GM11168 (cell line): ENCODE data around the gene TPH1.
"Not testable (repeated sequence)": the region's sequence is repeated elsewhere in the genome, so short reads cannot be mapped to it uniquely, and the experiment has no call there.

Experiments used
- in situ Hi-C: fragments of 300-500 bp; cut with MboI; formaldehyde crosslinking; loops from one replicate; pipeline ENCODE4 v1.12.0; 2022; ENCODE audit warnings: low sequenced_read_pairs; ENCODE audit not compliant: unreplicated experiment

Gene TPH1

GRCh38 chr11:18027475-18027874 is 18.6 kb downstream of the TPH1 start:
- in situ Hi-C loops: no loop called here

GRCh38 chr11:18022419-18022818 is 23.6 kb downstream of the TPH1 start:
- in situ Hi-C loops: no loop called here

- in situ Hi-C loops: no loop called here
These were observed 26.4 kb downstream of the TPH1 start for GRCh38 chr11:18019650-18020049.

- in situ Hi-C loops: no loop called here
These were observed 29.3 kb downstream of the TPH1 start for GRCh38 chr11:18016789-18017188.

GRCh38 chr11:18014876-18015275 is 31.2 kb downstream of the TPH1 start:
- in situ Hi-C loops: no loop called here

GRCh38 chr11:18013790-18014507 is 32.1 kb downstream of the TPH1 start:
- in situ Hi-C loops: no loop called here

- in situ Hi-C loops: no loop called here
These were observed 32.9 kb downstream of the TPH1 start, which contains the start of gene SERGEF for GRCh38 chr11:18012906-18013781. Gene SERGEF, minus strand, starts transcription at chr11:18013047. Its CDS starts 37 bp downstream, at chr11:18013010.

- in situ Hi-C loops: no loop called here
These were observed 33.8 kb downstream of the TPH1 start for GRCh38 chr11:18012122-18012905.

- in situ Hi-C loops: no loop called here
These were observed 34.4 kb downstream of the TPH1 start for GRCh38 chr11:18011633-18012032.

- in situ Hi-C loops: no loop called here
These were observed 35.0 kb downstream of the TPH1 start for GRCh38 chr11:18010977-18011586.

GRCh38 chr11:18010121-18010670 is 35.9 kb downstream of the TPH1 start:
- in situ Hi-C loops: no loop called here

GRCh38 chr11:18005376-18006129 is 40.5 kb downstream of the TPH1 start:
- in situ Hi-C loops: no loop called here

GRCh38 chr11:18001191-18001590 is 44.9 kb downstream of the TPH1 start:
- in situ Hi-C loops: no loop called here

GRCh38 chr11:18000760-18001159 is 45.3 kb downstream of the TPH1 start:
- in situ Hi-C loops: no loop called here

- in situ Hi-C loops: not testable (repeated sequence)
These were observed 45.9 kb downstream of the TPH1 start for GRCh38 chr11:18000128-18000527.
